ENCODE data around the gene TRIM39. TPM values are rescaled to one million over a fixed set of nuclear protein-coding genes. Genes with fewer than 3 reads are reported as not detected.

TRIM39 gene
- total and polyA plus RNA-seq, 4 donors: 2.7 to 11.0 (median 4.4) TPM

- DNase-seq (ENCODE audit: low spot score): no peak
- H3K36me3 ChIP-seq (ENCODE audit: control insufficient read depth in 4 of 4, insufficient read depth in 3 of 4, low read depth in 1 of 4, low read length in 3 of 4): peaks cover 0 to 3% (median 1%) of the 10 kb centered on the region in 4 donors
- no peak overlapping the region for H3K27ac ChIP-seq (ENCODE audit: low read depth in 1 of 2, low read length in 2 of 2)
- no peaks in the 10 kb centered on the region for H3K27me3 ChIP-seq (ENCODE audit: control insufficient read depth in 4 of 4, insufficient read depth in 4 of 4, low read length in 3 of 4)
- H3K4me3 ChIP-seq (ENCODE audit: low read depth in 1 of 3, low read length in 3 of 3): no peak overlapping the region
- TF ChIP-seq CTCF (IDR thresholded peaks at IDR 0.05; ENCODE audit: low read depth, low read length, missing input control) (no peak), NR2F2 (IDR thresholded peaks at IDR 0.05) (no peak), RAD21 (IDR thresholded peaks at IDR 0.05) (no peak)
- H3K9ac ChIP-seq (ENCODE audit: low read depth in 1 of 2, low read length in 2 of 2): no peak overlapping the region
- WGBS: 99% methylated on average over 1 of the region's 1 CpG
- no peaks in the 10 kb centered on the region for H3K9me3 ChIP-seq (ENCODE audit: control insufficient read depth in 4 of 4, low read length in 3 of 4)
- H3K4me1 ChIP-seq (ENCODE audit: control insufficient read depth in 4 of 4, insufficient read depth in 4 of 4, low read length in 3 of 4): peaks cover 3 to 24% (median 18%) of the 10 kb centered on the region in 4 donors
These were observed 2.9 kb upstream of the TRIM39 start for GRCh38 chr6:30323806-30324205.

GRCh38 chr6:30325150-30325872 lies 1.4 kb upstream of the TRIM39 start:
- TF ChIP-seq JUND (IDR thresholded peaks at IDR 0.05): no peak
- H3K4me3 ChIP-seq (ENCODE audit: low read depth in 1 of 3, low read length in 3 of 3): peak overlapping the region; percentile 75 to 91 (median 77)
- H3K27ac ChIP-seq (ENCODE audit: low read depth in 1 of 2, low read length in 2 of 2): peak overlapping the region; percentile 97 to 99
- H3K9ac ChIP-seq (ENCODE audit: low read depth in 1 of 2, low read length in 2 of 2): peak overlapping the region; percentile 18 to 76
- peaks cover 3 to 24% (median 18%) of the 10 kb centered on the region in 4 donors for H3K4me1 ChIP-seq (ENCODE audit: control insufficient read depth in 4 of 4, insufficient read depth in 4 of 4, low read length in 3 of 4)
- DNase-seq (ENCODE audit: low spot score): no peak
- H3K9me3 ChIP-seq (ENCODE audit: control insufficient read depth in 4 of 4, low read length in 3 of 4): no peaks in the 10 kb centered on the region
- H3K27me3 ChIP-seq (ENCODE audit: control insufficient read depth in 4 of 4, insufficient read depth in 4 of 4, low read length in 3 of 4): no peaks in the 10 kb centered on the region
- H3K36me3 ChIP-seq (ENCODE audit: control insufficient read depth in 4 of 4, insufficient read depth in 3 of 4, low read depth in 1 of 4, low read length in 3 of 4): peaks cover 3 to 11% (median 9%) of the 10 kb centered on the region in 4 donors
- WGBS: 10% methylated on average over 10 of the region's 10 CpGs

GRCh38 chr6:30325873-30326525 lies 728 bp upstream of the TRIM39 start:
- Histone ChIP-seq H3K27me3 (ENCODE audit: control insufficient read depth in 4 of 4, insufficient read depth in 4 of 4, low read length in 3 of 4) (no peaks in the 10 kb centered on the region), H3K4me3 (ENCODE audit: low read depth in 1 of 3, low read length in 3 of 3) (peak overlapping the region; percentile 75 to 91 (median 77)), H3K27ac (ENCODE audit: low read depth in 1 of 2, low read length in 2 of 2) (peak overlapping the region; percentile 97 to 99), H3K9me3 (ENCODE audit: control insufficient read depth in 4 of 4, low read length in 3 of 4) (no peaks in the 10 kb centered on the region), H3K36me3 (ENCODE audit: control insufficient read depth in 4 of 4, insufficient read depth in 3 of 4, low read depth in 1 of 4, low read length in 3 of 4) (peaks cover 3 to 16% (median 14%) of the 10 kb centered on the region in 4 donors), H3K4me1 (ENCODE audit: control insufficient read depth in 4 of 4, insufficient read depth in 4 of 4, low read length in 3 of 4) (peaks cover 3 to 24% (median 18%) of the 10 kb centered on the region in 4 donors), H3K9ac (ENCODE audit: low read depth in 1 of 2, low read length in 2 of 2) (peak overlapping the region; percentile 76 to 98)
- TF ChIP-seq MAX (IDR thresholded peaks at IDR 0.05) (peak; percentile 79), CTCF (IDR thresholded peaks at IDR 0.05; ENCODE audit: low read depth, low read length, missing input control) (no peak), GABPA (IDR thresholded peaks at IDR 0.05 in 1 of 2, conservative IDR thresholded peaks at IDR 0.05 in 1 of 2) (peak in 1 of 2 donors; percentile 49)
- DNase-seq (ENCODE audit: low spot score): peak; percentile 69
- WGBS: under 1% methylated on average over 29 of the region's 29 CpGs

All from liver (tissue), 9 donors.